SW 1271 (cell line): ENCODE results near the gene UQCR11.

ENCODE experiments used
- DNase-seq, 2 experiments: peaks; one replicate each; lab custom pipeline; 2025; lab: John Stamatoyannopoulos, UW

The UQCR11 gene

DNA sequence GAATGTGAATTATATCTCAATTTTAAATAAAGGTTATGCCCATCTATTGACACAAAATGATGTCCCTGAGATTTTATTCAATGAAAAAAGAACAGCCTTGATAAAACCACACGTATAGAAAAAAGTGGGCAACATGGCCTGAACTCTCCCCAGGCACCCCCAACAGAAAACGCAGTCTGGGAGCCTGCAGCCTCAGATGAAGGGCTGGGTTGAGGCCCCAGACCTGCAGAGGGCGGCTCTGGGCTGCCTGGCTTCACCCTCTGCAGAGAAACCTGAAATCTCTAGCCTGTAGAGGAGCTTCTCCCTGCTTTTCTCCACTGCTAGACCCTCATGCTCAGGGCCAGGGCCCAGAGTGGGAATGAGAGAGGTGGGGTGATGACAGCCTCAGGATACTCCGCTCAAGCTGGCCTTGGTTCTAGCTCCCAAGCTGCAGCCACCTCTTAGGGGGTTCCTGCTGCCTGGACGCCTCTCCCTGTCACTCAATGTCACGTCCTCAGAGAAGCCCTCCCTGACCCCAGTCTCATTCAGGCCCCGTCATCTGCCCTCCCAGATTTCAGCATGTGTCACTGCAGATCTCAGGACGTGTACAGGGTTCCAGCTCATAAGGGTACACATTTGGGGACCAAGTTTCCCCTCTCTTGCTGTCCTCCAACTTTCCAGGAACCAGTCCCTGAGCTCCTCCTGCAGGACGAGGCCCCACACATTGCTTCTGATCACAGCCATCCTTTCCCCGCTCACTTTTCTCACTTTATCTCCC lies 14.4 kb downstream of the UQCR11 start:
- peak in 1 of 2 experiments; percentile 32 for DNase-seq

- no peak for DNase-seq
Measured at GRCh38 chr19:1587872-1588271, 17.4 kb downstream of the UQCR11 start.

DNA sequence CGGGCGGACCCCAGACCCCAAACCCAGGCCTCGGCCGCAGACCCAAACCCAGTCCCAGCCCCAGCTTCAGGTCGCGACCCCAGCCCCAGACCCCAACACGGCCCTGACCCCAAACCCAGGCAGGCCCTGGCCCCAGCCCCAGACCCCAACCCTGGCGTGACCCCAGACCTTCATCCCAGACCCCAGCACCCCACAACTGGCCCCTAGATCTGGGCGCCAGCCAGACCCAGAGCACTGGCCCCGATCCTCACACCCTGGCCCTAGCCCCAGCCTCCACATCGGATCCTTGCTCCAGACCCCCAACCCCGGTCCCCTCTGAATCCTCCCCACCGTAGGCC lies 20.1 kb downstream of the UQCR11 start:
- no peak for DNase-seq

DNA sequence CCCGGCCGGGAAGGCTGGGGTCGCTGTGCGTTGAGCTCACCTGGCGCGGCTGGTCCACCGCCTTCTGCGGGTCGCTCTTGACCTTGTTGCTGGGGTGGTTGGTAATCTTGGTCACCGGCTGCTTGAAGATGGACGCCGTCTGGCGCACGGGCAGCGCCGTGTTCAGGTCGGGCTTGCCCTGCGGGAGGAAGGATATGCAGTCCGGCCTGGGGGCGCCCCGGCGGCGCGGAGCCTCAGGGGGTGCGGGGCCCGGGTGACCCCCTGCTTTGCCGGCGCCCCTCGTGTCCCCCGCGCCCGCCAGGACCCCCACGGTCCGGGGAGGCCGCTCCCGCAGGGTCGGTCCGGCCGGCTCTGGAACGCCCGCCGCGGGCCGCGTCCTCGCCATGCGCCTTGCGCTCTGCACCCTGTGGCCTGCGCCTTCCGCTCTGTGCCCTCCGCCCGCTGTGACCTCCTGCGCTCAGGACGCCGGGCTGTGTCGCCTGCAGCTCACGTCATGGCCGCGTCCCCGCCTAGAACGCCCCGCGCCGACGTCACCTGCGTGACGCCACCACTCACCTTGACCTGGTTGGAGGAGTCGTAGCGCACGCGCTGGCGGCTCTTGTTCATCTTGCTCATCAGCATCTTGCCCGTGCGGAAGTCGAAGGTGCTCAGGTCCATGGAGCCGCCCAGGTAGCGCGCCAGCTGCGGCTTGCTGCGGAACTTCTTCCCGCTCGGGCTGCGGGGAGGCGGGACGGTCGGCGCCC lies 20.6 kb downstream of the UQCR11 start:
- no peak for DNase-seq

DNA sequence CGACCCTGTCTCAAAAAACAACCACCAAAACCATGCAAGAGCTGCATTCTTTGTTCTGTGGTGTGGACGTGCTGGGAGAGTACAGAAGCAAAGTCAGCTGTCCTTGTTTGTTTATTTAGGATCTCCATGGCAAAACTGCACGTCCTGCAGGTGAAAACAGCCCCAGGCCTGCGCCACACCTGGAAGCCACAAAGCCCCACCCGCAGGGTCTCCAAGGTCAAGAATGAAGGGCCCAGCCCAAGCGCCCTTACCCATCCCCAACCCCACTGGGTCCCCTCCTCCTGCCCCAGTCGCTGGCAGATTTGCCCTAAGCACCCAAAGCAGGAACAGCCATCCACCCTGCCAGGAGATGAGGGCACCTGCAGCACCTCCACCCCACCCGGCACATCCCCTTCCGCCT lies 23.1 kb downstream of the UQCR11 start:
- DNase-seq = no peak

- DNase-seq = no peak
Measured at GRCh38 chr19:1580957-1581356, 24.3 kb downstream of the UQCR11 start.

GRCh38 chr19:1580382-1580781 lies 24.9 kb downstream of the UQCR11 start:
- no peak for DNase-seq

DNA sequence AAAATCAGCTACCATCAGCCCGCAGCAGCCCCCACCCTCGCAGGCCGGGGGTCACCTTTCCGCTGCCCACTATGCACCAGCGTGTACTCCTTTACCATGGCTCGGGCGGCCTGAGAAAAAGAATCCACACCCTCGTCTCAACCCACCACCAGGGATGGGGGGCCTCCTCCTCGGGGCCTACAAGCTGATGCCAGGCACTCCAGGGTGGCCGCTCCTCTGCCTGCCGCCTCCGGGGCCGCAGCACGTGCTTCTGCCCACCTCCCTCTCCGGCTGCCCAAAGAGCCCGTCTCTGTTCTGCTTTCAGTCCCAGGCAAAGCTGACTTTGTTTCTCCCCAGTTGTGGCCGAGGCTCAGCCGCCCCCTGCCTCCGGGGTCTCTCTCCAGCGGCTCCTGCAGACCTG lies 26.0 kb downstream of the UQCR11 start:
- no peak for DNase-seq

- no peak for DNase-seq
Measured at GRCh38 chr19:1577929-1578618, 27.2 kb downstream of the UQCR11 start.

GRCh38 chr19:1577090-1577928 lies 28.0 kb downstream of the UQCR11 start:
- no peak for DNase-seq

GRCh38 chr19:1576242-1577089 lies 28.8 kb downstream of the UQCR11 start:
- no peak for DNase-seq

GRCh38 chr19:1575323-1576241 lies 29.7 kb downstream of the UQCR11 start:
- DNase-seq = no peak

- no peak for DNase-seq
Measured at GRCh38 chr19:1574354-1575136, 30.7 kb downstream of the UQCR11 start.

DNA sequence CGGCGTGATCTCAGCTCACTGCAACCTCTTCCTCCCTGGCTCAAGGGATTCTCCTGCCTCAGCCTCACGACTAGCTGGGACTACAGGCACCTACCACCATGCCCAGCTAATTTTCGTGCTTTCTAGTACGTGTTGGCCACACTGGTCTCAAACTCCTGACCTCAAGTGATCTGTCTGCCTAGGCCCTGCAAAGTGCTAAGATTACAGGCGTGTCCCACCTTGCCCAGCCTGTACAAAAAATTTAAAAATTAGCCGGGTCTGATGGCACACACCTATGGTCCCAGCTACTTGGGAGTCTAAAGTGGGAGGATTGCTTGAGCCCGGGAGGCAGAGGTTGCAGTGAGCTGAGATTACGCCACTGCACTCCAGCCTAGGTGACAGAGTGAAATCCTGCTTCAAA lies 32.5 kb downstream of the UQCR11 start:
- DNase-seq = no peak

DNA sequence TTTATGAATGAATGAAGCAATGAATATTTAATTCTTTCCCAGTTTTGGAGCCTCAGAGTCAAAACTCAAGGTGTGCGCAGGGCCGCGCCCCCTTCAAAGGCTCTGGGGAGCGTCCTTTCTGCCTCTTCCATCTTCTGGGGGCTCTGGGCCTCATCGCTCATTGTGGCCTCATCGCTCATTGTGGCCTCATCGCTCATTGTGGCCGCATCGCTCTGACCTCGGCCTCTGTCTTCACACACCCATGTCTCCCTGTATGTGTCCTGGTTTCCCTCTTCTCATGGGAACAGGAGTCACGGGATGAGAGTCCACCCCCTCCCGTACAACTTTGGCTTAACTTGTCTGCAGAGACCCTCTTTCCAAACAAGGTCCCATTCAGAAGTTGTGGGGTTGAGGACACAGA lies 33.9 kb downstream of the UQCR11 start:
- DNase-seq = no peak

DNA sequence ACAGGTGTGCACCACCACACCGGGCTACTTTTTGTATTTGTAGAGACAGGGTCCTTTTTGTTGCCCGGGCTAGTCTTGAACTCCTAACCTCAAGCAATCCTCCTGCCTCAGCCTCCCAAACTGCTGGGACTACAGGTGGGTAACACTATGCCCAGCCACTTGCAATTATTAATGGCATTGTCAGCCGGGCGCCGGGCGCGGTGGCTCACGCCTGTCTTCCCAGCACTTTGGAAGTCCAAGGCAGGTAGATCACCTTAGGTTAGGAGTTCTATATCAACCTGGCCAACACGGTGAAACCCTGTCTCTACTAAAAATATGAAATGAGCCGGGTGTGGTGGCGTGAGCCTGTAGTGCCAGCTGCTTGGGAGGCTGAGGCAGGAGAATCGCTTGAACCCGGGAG lies 34.4 kb downstream of the UQCR11 start:
- no peak for DNase-seq

DNA sequence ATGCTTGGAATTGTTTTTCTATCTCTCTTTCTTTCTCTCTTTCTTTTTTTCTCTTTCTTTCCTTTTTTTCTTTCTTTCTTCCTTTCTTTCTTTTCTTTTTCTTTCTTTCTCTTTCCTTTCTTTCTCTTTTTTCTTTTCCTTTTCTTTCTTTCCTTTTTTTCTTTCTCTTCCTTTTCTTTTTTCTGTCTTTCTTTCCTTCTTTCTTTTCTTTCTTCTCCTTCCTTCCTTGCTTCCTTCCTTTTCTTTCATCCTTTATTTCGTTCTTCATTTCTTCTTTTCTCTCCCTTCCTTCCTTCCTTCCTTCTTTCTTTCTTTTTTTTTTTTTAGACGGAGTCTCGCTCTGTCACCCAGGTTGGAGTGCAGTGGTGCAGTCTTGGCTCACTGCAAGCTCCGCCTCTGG lies 35.3 kb downstream of the UQCR11 start:
- DNase-seq = no peak

- peak in 1 of 2 experiments; percentile 31 for DNase-seq
Measured at GRCh38 chr19:1568320-1569019, 36.8 kb downstream of the UQCR11 start, which contains the start of gene MEX3D. Gene MEX3D, minus strand, starts transcription at chr19:1568325. Its CDS starts 267 bp downstream, at chr19:1568058.

GRCh38 chr19:1567848-1568227 lies 37.4 kb downstream of the UQCR11 start:
- DNase-seq = no peak
